Activated naive CD8-positive, alpha-beta T cell treated with anti-CD3 and anti-CD28 coated beads for 36 hours (primary cell): Measurements from ENCODE around the gene OR6B1. TPM values are rescaled to one million over a fixed set of nuclear protein-coding genes. Genes with fewer than 3 reads are reported as not detected.
A peak's percentile ranks its signal among the peaks of the same experiment; 100 is the strongest.
"Not testable (repeated sequence)": the region's sequence is repeated elsewhere in the genome, so short reads cannot be mapped to it uniquely, and the experiment has no call there.

Experiments used
- DNase-seq: peaks from one replicate; pipeline ENCODE4 v3.0.0; 2021
- H3K27ac Mint-ChIP-seq: one replicate; pipeline ENCODE4 v1.8.0; 2022; ENCODE audit warnings: mild to moderate bottlenecking, moderate library complexity, mixed read lengths
- H3K27me3 Mint-ChIP-seq: one replicate; pipeline ENCODE4 v1.8.0; 2022; ENCODE audit warnings: mild to moderate bottlenecking, mixed read lengths
- H3K36me3 Mint-ChIP-seq: one replicate; pipeline ENCODE4 v1.8.0; 2021; ENCODE audit warnings: mild to moderate bottlenecking, mixed read lengths
- H3K4me1 Mint-ChIP-seq: one replicate; pipeline ENCODE4 v1.8.0; 2021; ENCODE audit warnings: mixed read lengths
- H3K4me3 Mint-ChIP-seq: one replicate; pipeline ENCODE4 v1.8.0; 2022; ENCODE audit warnings: mild to moderate bottlenecking, moderate library complexity, mixed read lengths
- H3K9me3 Mint-ChIP-seq: one replicate; pipeline ENCODE4 v1.8.0; 2022; ENCODE audit warnings: mixed read lengths
- total RNA-seq, 2 experiments: library from RNA; stranded (reverse); gene quantifications; one replicate each; pipeline ENCODE4 v1.2.3, GENCODE V29; 2021

OR6B1 gene
- total RNA-seq, 2 experiments from 2014 or later, result not detected

- Mint-ChIP-seq H3K36me3 (peaks cover 1% of the 10 kb centered on the region), H3K4me3 (no peak overlapping the region), H3K4me1 (peaks cover 11% of the 10 kb centered on the region), H3K9me3 (peaks cover 2% of the 10 kb centered on the region), H3K27ac (no peak overlapping the region), H3K27me3 (peaks cover 4% of the 10 kb centered on the region)
- DNase-seq, result no peak
Observed at GRCh38 chr7:143983960-143984359, 16.2 kb upstream of the OR6B1 start.

GRCh38 chr7:143987513-143987912, 12.6 kb upstream of the OR6B1 start:
- no peaks in the 10 kb centered on the region for H3K27me3 Mint-ChIP-seq
- peaks cover 6% of the 10 kb centered on the region for H3K36me3 Mint-ChIP-seq
- no peak for DNase-seq
- H3K27ac Mint-ChIP-seq, result no peak overlapping the region
- peak overlapping the region; percentile 16 for H3K4me3 Mint-ChIP-seq
- H3K9me3 Mint-ChIP-seq, result peaks cover 7% of the 10 kb centered on the region
- peaks cover 11% of the 10 kb centered on the region for H3K4me1 Mint-ChIP-seq

- H3K4me3 Mint-ChIP-seq, result no peak overlapping the region
- H3K36me3 Mint-ChIP-seq, result peaks cover 6% of the 10 kb centered on the region
- peaks cover 7% of the 10 kb centered on the region for H3K9me3 Mint-ChIP-seq
- H3K27me3 Mint-ChIP-seq, result no peaks in the 10 kb centered on the region
- peaks cover 11% of the 10 kb centered on the region for H3K4me1 Mint-ChIP-seq
- H3K27ac Mint-ChIP-seq, result no peak overlapping the region
- DNase-seq, result no peak
Observed at GRCh38 chr7:143988976-143989745, 11.0 kb upstream of the OR6B1 start.

GRCh38 chr7:143992670-143993069, 7.5 kb upstream of the OR6B1 start:
- DNase-seq, result no peak
- Mint-ChIP-seq H3K27ac (no peak overlapping the region), H3K4me3 (no peak overlapping the region), H3K9me3 (peaks cover 7% of the 10 kb centered on the region), H3K27me3 (no peaks in the 10 kb centered on the region), H3K36me3 (peaks cover 6% of the 10 kb centered on the region), H3K4me1 (peaks cover 2% of the 10 kb centered on the region)

GRCh38 chr7:143993924-143994323, 6.2 kb upstream of the OR6B1 start:
- Mint-ChIP-seq H3K27ac (no peak overlapping the region), H3K27me3 (no peaks in the 10 kb centered on the region), H3K4me1 (no peaks in the 10 kb centered on the region), H3K4me3 (no peak overlapping the region), H3K36me3 (peaks cover 4% of the 10 kb centered on the region), H3K9me3 (peaks cover 5% of the 10 kb centered on the region)
- DNase-seq, result no peak

GRCh38 chr7:144001543-144001942, 1.4 kb downstream of the OR6B1 start:
- DNase-seq, result no peak
- Mint-ChIP-seq H3K36me3 (no peaks in the 10 kb centered on the region), H3K4me3 (no peak overlapping the region), H3K27me3 (no peaks in the 10 kb centered on the region), H3K27ac (no peak overlapping the region), H3K9me3 (no peaks in the 10 kb centered on the region), H3K4me1 (no peaks in the 10 kb centered on the region)

GRCh38 chr7:144004703-144005102, 4.6 kb downstream of the OR6B1 start:
- Mint-ChIP-seq H3K36me3 (peaks cover 1% of the 10 kb centered on the region), H3K9me3 (peaks cover 10% of the 10 kb centered on the region)
- no peak for DNase-seq

GRCh38 chr7:144006029-144006691, 6.0 kb downstream of the OR6B1 start:
- Mint-ChIP-seq H3K4me1 (no peaks in the 10 kb centered on the region), H3K4me3 (no peak overlapping the region), H3K27me3 (peaks cover 14% of the 10 kb centered on the region), H3K9me3 (peaks cover 14% of the 10 kb centered on the region), H3K36me3 (peaks cover 1% of the 10 kb centered on the region), H3K27ac (no peak overlapping the region)
- DNase-seq, result no peak

More at GRCh38 chr7:144004703-144005102, 4.6 kb downstream of the OR6B1 start:
- no peaks in the 10 kb centered on the region for H3K4me1 Mint-ChIP-seq
- no peak overlapping the region for H3K27ac Mint-ChIP-seq
- peaks cover 14% of the 10 kb centered on the region for H3K27me3 Mint-ChIP-seq
- H3K4me3 Mint-ChIP-seq, result no peak overlapping the region

- Mint-ChIP-seq H3K27ac (no peak overlapping the region), H3K36me3 (peaks cover 3% of the 10 kb centered on the region), H3K9me3 (peaks cover 14% of the 10 kb centered on the region), H3K4me3 (no peak overlapping the region), H3K4me1 (no peaks in the 10 kb centered on the region), H3K27me3 (peaks cover 16% of the 10 kb centered on the region)
- no peak for DNase-seq
Observed at GRCh38 chr7:144006692-144007042, 6.5 kb downstream of the OR6B1 start.

- H3K4me1 Mint-ChIP-seq, result no peaks in the 10 kb centered on the region
- H3K27me3 Mint-ChIP-seq, result peaks cover 30% of the 10 kb centered on the region
- H3K9me3 Mint-ChIP-seq, result peaks cover 14% of the 10 kb centered on the region
- peaks cover 5% of the 10 kb centered on the region for H3K36me3 Mint-ChIP-seq
- no peak overlapping the region for H3K27ac Mint-ChIP-seq
- H3K4me3 Mint-ChIP-seq, result no peak overlapping the region
- no peak for DNase-seq
Observed at GRCh38 chr7:144009361-144009760, 9.2 kb downstream of the OR6B1 start.

GRCh38 chr7:144010061-144010460, 9.9 kb downstream of the OR6B1 start:
- Mint-ChIP-seq H3K27me3 (peaks cover 33% of the 10 kb centered on the region), H3K9me3 (peaks cover 14% of the 10 kb centered on the region)
- not testable (repeated sequence) for H3K4me1 Mint-ChIP-seq, H3K36me3 Mint-ChIP-seq, H3K27ac Mint-ChIP-seq, H3K4me3 Mint-ChIP-seq, DNase-seq

GRCh38 chr7:144010821-144011220, 10.7 kb downstream of the OR6B1 start:
- not testable (repeated sequence) for H3K27ac Mint-ChIP-seq, H3K4me3 Mint-ChIP-seq, H3K36me3 Mint-ChIP-seq, H3K4me1 Mint-ChIP-seq, DNase-seq
- peaks cover 14% of the 10 kb centered on the region for H3K9me3 Mint-ChIP-seq
- peaks cover 37% of the 10 kb centered on the region for H3K27me3 Mint-ChIP-seq

GRCh38 chr7:144011458-144012230, 11.5 kb downstream of the OR6B1 start:
- Mint-ChIP-seq H3K4me3 (no peak overlapping the region), H3K36me3 (peaks cover 5% of the 10 kb centered on the region)

GRCh38 chr7:144018065-144018464, 17.9 kb downstream of the OR6B1 start:
- H3K27me3 Mint-ChIP-seq, result peaks cover 15% of the 10 kb centered on the region
- peaks cover 2% of the 10 kb centered on the region for H3K36me3 Mint-ChIP-seq
- H3K27ac Mint-ChIP-seq, result no peak overlapping the region

More at GRCh38 chr7:144011458-144012230, 11.5 kb downstream of the OR6B1 start:
- Mint-ChIP-seq H3K4me1 (no peaks in the 10 kb centered on the region), H3K27me3 (peaks cover 37% of the 10 kb centered on the region), H3K9me3 (peaks cover 14% of the 10 kb centered on the region), H3K27ac (no peak overlapping the region)
- DNase-seq, result no peak

GRCh38 chr7:144019457-144019856, 19.3 kb downstream of the OR6B1 start:
- H3K4me3 Mint-ChIP-seq, result no peak overlapping the region
- H3K9me3 Mint-ChIP-seq, result no peaks in the 10 kb centered on the region
- H3K27ac Mint-ChIP-seq, result no peak overlapping the region
- peaks cover 2% of the 10 kb centered on the region for H3K4me1 Mint-ChIP-seq
- H3K36me3 Mint-ChIP-seq, result no peaks in the 10 kb centered on the region
- no peak for DNase-seq
- peaks cover 12% of the 10 kb centered on the region for H3K27me3 Mint-ChIP-seq

More at GRCh38 chr7:144018065-144018464, 17.9 kb downstream of the OR6B1 start:
- no peak for DNase-seq
- Mint-ChIP-seq H3K9me3 (no peaks in the 10 kb centered on the region), H3K4me1 (peaks cover 2% of the 10 kb centered on the region), H3K4me3 (no peak overlapping the region)
